ELF-1 (cell line): ENCODE measurements around the gene IFT43.

ENCODE experiments used
- DNase-seq: peaks from one replicate; pipeline ENCODE4 v3.0.0-alpha.2; 2016; ENCODE audit warnings: low read depth, low spot score

Gene IFT43

DNA sequence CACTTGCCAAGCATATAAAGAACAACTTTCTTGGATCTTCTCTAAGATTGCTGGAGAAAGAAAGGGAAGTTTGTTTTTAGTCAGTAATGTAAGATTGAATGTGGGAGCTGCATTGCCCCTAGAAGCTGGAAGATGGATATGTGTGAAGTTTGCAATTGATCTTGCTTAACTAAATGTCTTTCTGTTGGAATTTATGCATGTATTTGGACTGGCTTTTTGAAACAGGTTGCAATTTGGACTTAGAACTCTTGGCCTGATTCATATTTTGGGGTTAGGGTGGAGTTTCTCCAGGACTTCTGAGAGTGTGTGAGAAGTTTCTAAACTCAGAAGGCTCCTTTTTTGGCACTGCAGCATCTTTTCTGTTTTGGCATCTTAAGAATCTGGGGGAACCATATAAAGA, 26.4 kb downstream of the IFT43 start:
- no peak for DNase-seq

DNA sequence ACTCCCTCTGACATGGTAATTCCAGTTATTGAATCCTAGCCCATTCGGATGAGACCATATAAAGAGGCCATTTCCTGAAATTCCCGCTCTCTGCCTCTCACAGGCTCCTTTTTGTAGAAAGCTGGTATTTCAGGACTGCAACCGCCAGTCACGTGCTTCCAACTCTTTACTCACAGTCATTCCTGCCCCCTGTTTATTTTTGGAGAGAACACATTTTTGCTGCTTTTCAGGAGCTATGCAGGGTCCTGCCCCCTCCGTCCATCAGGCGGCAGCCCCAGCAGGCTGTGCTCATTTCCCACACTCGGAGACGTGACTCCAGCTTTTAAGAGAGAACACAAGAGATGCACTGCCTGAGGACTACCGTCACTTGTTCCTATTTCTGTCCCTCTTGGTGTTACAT, 26.8 kb downstream of the IFT43 start:
- peak; percentile 6 for DNase-seq

DNA sequence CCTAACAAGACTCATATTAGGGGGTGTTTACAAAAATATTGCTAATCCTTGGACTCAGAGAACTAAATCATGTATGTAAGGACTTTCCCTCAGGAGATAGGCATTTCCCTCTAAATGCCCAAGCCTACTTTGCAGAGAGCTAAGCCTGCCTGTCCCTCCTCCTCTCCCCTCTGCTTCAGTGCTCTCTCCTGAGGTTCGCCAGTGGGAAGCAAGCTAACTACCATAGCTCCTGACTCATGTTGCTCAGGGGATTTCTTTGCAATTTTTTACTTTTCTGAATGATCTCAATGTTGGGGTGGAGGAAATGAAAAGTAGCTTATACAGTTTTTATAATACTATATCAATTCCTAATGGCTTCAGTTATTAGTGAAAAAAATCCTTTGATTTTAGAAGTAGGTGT, 29.6 kb downstream of the IFT43 start:
- DNase-seq = no peak

DNA sequence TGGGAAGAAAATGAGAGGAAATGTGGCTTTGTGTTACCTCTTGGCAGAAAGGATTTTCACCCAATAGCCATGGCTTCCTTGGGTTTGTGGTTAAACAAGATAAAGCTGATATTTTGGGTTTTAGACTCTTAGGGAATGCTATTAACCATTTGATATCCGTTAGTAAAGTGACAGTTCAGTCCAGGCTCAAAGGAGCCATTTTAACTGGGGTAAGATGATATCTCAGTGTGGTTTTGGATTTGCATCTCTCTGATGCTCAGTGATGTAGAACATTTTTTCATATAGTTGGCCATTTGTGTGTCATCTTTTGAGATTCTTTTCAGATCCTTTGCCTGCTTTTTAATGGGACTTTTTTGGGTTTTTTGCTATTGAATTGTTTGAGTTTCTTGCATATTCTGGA, 30.1 kb downstream of the IFT43 start:
- no peak for DNase-seq

DNA sequence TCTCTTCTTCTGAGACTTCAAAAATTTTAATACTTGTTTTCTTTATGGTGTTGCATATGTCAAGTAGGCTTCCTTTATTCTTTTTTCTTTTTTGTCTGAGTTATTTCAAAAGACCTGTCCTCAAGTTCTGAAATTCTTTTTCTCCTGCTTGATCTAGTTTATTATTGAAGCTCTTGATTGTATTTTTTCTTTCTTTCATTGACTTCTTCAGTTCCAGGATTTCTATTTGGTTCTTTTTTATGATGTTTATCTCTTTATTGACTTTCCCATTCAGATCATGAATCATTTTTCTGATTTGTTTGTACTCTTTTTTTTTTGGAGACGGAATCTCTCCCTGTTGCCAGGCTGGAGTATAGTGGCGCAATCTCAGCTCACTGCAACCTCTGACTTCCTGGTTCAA, 34.1 kb downstream of the IFT43 start:
- DNase-seq = no peak

DNA sequence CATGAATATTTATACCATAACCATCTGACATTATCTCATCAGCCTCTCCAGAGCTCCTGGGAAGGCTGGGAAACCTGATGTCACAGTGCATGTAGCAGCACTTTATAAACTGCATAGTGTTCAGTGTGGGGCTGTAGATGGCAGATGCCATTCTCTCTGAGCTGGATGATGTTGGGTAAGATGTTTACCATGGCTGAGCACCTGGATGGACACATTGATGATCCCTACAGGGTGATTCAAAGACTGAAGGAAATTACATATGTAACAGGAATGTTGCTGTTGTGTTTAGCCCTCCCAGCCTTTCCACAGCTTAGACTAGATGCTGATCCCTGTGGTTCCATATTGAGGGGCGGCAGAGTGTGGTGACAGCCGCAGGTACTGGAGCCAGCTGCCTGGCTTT, 37.4 kb downstream of the IFT43 start:
- no peak for DNase-seq

DNA sequence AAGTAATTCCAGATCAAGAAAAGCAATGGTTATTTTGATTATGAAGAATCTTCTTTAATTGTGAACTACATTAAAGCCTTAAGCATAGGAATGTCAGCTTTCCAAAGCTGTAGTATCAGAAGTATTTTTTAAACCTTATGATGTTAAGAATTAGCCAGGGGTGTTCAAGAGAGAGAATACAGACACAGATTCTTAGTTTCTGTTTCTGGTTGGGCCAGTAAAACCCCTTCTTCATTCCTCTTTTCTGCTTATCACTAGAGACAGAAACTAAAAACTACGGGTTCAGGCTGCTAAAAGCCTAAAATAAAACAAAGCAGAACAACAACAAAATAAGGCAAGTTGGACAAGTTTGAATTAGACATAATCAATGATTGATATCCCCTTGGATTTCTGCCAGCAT, 38.2 kb downstream of the IFT43 start:
- no peak for DNase-seq

DNA sequence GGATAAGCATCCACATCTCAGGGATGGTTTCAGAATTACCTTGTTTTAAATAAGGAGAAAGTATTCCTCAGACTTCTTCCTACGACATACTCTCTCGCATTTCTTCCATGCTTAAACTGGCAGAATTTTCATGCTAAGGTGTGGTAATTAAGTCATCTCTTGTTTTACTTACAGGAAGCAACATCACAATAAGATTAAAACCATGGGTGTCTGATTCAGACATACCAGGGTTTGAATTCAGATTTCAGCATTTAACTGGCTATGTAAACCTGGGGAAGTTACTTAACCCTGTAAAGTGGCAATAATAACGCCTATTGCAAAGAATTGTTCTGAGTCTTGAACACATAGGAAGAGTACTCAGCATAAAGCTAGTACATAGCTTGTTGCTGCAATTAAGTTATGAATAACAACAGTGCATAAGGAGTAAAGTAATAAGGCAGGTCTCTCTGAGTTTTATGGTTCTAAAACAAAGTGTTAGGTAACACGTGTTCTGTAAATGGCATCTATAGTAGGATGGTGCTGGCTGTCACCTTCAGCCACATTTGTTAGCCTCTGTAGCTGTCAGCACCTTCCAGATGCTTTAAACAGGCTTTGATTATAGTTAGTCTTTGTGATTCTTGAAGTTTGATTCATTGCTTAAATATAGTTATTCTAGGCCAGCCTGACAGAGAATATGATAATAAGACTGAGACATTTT, 38.8 kb downstream of the IFT43 start:
- DNase-seq = no peak

DNA sequence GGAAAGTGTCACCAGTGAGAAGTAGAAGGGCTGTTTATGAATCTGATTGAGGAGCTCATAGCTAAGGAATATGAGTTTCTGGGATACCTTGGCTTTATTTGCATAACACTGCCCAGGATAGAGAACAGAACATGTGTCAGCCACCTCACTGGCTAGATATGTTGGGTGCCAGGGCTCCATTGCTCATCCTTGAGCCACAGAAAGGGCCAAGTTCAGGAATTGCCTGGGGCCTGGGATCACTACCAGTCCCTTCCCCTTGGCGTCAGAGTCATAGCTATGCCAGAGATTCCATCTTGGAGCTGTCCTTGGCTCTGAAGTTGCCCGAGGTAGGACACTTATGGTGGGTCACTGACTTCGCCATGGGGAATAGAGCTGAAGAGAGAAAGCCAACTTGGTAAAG, 49.0 kb downstream of the IFT43 start:
- no peak for DNase-seq

DNA sequence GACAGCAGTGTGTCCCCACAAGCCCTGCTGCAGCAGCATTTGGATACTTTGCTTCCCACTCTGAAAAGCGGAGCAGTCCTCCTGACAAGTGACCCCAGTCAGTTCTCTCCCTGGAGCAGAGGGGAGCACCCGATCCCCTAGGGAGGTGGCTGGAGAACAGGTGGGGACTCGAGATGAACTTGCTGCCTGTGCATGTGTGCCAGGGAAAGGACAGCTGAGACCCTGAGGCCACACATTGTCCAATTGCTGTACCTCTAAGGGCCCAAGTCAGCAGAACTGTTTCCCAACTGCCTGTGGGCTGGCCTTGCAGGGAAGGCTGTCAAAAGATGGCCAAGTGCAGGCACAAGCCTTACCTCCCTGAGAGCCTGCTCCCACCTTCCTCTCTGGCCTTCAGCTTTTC, 55.1 kb downstream of the IFT43 start:
- no peak for DNase-seq

DNA sequence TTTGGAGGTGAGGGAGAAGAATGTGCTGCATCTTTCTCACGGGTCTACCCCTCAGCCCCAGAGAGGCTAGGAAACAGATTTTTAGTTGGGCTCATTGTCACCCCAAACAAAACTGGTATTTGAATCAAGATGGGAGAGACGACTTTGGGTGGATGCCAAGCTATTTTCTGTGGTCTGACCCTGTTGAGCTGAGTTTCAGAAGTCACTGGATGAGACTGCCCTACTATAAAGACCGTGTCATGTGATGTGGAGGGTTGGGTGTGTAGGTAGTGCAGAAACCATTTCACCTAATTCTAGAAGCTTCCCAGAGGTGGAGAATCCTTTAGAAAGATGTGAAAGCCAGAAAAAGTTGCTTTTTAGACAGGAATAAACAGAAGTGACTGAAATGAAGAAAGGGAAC, 60.2 kb downstream of the IFT43 start:
- no peak for DNase-seq

DNA sequence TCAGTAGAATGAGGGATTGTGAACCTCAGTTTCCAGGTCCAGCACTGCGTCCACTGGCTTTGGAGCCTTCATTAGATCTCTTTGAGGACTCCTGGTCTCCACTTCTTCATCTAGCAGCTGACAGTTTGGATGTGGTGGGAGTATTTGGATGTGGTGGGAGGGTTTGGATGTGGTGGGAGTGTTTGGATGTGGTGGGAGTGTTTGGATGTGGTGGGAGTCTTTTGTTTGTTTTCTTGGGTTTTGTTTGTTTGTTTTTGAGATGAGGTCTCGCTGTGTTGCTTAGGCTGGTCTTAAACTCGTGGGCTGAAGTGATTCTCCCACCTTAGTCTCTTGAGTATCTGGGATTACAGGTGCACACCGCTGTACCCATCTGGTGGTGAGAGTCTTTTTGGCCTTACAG, 64.7 kb downstream of the IFT43 start:
- DNase-seq = no peak

DNA sequence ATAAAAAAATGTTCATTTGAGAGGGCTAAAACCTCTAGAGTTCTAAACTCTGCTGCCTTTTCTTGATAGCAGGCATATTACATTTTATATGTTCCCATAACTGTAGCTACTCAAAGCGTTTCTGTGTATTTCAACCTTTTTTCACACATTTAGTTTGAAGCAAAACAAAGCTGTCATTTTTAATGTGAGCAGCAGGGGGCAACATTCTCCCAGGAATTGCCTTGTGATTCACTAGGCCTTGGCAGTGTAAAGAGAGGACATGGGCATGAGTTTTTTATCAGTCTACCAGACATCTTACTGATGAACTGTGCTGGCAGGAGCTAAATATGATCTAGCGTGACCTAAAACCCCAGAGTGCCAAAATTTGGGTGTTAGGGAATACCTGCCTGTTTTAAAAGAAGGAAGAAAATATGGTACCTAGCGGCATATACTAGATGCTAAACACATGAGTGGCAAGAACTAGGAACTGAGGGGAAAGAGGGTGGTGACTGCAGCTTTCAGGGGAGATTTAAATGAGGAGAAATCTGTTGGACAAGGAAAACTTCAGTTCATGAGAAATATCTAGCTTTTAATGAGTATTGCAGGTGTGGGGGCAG, 65.3 kb downstream of the IFT43 start:
- peak; percentile 54 for DNase-seq

DNA sequence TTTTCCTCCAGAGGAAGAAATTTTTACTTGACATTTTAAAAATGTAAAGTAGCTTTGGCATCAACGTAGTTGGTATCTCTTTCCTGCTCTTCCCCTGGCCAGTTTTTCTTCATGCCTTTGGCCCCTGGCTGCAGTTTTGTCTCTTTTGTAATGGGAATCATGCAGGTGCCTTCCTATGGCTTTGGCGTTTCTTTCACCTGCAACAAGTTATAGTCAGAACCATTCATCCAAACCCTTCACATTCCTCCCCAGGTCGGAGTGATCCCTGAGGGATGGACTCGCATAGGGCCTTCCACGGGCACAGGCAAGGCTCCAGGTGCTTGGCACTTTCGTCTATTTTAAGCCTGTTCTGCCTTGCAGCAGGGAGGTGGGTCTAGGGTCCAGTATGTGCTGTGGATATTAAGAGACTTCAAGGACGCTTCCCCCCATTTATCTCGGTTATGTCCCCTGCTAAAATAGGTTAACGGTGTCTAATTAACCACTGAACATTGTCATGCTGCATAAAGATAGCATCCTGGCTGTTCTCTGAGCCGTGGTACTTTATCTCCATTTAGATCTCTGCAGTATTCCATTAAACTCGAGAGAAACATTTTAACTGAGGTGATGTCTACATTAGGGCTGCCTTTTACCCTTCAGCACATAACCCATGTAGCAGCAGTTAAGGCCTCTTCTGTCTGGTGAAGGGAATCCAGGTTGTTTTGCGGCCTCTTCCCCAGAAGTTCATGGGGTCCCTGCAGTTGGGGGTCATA, 66.3 kb downstream of the IFT43 start:
- no peak for DNase-seq

DNA sequence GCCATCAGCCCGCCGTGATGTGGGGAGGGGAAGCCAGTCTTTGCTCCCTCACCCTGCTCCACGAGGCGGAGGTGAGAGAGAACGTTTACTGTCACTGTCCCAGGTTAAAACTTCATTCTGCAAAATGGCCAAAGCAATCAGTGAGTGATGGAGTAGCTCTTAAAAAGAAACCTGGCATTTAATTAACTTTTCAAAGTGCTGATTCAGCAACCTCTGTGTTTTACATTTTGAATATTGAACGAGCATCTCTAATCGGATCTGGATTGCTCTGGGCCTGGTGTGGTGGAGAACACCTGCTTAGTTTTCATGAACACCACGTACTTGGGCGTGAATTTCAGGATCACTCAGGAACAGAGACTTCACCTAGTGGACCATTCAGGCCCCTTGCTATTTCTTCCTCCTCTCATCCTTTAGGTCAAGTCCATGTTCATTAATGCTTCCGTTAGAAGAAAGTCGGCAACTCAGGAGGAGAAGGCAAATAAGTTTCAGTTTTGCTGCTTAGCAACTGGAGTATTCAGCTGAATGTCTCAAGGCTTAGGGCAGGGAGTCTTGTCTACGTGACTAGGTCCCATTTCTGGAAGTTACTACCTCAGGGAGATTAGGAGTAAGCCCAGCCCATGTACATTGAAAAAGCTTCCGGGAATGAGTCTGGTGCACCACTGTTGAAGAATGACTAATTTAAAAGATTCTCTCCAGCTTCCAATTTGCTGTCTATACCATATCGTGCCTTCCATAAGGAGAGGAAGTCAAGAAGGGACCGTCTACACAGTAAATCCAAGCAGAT, 68.2 kb downstream of the IFT43 start:
- DNase-seq = no peak

DNA sequence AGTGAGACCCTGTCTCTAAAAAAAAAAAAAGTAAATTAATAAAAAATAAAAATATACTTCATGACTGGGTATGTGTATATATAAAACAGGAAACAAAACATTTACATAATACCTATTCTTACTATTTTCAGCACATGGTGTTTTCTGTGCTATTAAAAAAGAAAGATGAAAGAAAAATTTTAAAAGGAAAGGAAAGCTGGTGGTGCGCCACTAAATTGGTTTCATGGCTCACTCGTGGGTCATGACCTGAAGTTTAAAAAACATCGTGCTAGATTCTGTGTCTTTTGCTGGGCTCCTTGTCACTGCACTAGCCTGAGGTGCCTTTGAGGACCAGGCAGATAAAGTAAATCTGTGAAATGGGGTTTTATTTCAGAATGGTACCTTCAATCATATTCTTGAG, 69.8 kb downstream of the IFT43 start:
- DNase-seq = no peak

DNA sequence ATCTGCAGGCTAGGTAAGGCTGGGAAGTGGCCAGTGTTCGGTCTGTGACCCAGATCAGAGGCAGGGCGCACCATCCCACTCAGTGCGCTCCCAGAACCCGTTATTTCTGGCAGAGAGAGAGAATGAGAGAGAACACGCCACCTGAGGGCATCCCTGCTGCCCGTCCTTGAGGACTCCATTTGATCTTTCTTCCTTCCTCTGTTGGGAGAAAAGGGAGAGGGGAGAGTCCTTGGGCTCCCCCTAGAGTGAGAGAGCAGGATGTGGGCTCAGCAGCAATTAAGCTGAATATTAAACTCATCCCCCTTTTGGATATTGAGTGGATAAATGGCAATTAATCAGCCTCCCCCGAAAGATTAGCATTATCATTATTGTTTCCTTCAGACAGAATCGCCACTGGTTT, 70.6 kb downstream of the IFT43 start:
- DNase-seq = peak; percentile 35

DNA sequence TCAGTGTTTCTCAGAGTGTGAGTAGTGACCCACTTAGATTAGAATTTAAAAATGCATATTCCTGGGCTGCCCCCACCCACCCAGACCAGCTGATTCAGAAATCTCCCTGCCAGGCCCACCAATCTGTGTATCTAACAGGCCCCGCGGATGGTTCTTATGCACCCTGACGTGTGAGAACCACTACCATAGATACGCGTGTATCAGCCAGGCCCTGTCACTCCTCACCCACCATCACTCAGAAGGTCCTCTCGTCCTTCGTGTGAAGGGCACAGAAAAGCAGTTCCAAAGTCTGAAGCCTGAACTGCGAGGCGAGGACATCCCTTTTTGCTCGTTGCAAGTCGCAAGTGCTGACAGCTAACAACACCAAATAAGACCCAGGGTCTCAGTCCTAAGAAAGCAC, 72.4 kb downstream of the IFT43 start:
- DNase-seq = no peak

DNA sequence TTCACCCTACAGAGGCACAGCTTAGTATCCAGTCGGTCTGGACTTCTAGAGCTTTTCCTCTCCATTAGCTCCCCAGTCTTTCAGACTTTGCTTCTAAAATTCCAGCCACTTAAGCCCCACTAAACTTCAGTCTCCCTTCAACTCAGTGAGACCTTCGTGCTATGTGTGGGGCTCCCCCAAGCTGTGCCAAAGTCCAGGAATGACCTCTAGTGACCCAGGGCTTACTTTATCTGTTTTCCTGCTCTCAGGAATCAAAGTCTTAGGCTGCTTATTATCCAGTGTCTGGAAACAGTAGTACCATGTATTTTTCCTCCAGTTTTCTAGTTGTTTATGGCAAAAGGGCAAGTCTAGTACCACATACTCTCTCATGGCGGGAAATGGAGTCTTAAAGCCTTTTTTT, 77.8 kb downstream of the IFT43 start:
- DNase-seq = no peak

DNA sequence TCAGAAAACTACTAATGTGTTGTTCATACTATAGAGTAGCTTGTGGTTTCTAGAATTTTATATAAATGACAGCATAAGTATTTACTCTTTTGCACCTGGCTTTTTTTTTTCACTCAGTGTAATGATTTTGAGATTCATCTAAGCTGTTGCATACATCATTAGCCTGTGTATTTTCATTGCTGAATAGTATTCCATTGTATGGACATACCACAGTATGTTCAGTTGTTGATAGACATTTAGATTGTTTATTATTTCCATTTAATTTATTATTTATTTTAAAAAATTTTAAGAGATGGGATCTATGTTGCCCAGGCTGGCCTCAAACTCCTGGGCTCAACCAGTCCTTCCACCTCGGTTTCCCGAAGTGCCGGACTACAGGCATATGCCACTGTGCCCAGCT, 80.0 kb downstream of the IFT43 start:
- no peak for DNase-seq

DNA sequence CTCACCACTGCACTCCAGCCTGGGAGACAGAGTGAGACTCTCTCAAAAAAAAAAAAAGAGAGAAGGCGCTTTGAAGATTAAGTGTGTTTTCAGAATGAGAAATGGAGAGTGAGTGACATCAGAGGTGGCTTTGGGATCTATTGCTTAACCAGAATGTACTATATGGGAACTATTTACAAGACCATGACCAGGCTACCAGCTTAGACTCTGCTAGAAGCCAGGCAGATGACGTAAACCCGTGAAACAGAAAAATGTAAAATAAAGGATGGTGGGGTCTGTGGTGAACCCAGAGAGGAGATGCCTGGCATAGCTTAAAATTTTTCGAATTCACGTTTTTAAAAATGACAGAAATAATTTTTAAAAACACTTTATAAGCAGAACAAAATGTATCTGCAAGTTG, 82.0 kb downstream of the IFT43 start:
- no peak for DNase-seq

DNA sequence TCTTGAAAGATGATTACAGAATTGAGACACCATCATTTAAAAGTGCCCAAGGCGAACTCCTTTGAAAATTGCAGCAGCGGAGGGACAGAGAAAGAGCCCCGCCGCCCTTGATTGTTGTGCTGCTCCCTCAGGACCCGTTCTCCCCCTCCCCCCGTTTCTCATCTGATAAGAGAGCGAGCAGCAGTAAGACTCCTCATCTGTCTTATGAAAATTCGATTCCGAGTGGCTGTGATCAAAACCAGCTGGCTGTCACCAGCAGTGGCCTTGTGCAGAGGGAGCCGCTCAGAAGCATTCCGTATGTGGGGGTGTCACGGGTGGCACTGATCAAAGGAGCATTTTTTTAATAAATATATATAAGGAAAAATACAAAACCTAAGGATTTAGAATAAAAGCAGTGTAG, 88.2 kb downstream of the IFT43 start:
- no peak for DNase-seq
